Mucosa of descending colon (tissue), 3 donors: ENCODE data around the gene PAX1. TPM values are rescaled to one million over a fixed set of nuclear protein-coding genes. Genes with fewer than 3 reads are reported as not detected.

ENCODE experiments used
- ATAC-seq: fragments of 200-7000 bp; cut with Tn5 transposase; one replicate; pipeline ENCODE4 v1.9.1; 2020; ENCODE audit warnings: mild to moderate bottlenecking, moderate library complexity
- DNase-seq, 3 donors: peaks; one replicate each; pipeline ENCODE4 v3.0.0-alpha.2; 2020
- H3K36me3 ChIP-seq: fragments of 200-600 bp; one replicate; pipeline ENCODE4 v1.8.0; 2021; ENCODE audit warnings: low read depth, mild to moderate bottlenecking
- H3K4me1 ChIP-seq: fragments of 200-600 bp; one replicate; pipeline ENCODE4 v1.8.0; 2021; ENCODE audit warnings: low read depth, mild to moderate bottlenecking
- H3K4me3 ChIP-seq: fragments of 200-600 bp; one replicate; pipeline ENCODE4 v1.8.0; 2021; ENCODE audit warnings: mild to moderate bottlenecking
- H3K9me3 ChIP-seq: fragments of 200-600 bp; one replicate; pipeline ENCODE4 v1.8.0; 2021; ENCODE audit warnings: mild to moderate bottlenecking
- intact Hi-C, 2 donors: fragments of 100-400 bp; cut with DNase I in 1 of 2; cut with micrococcal nuclease in 1 of 2; formaldehyde crosslinking; loops; one replicate each; pipeline versions ENCODE4 v1.11.0 to v1.11.1; 2022; cut with DNase I, micrococcal nuclease
- total RNA-seq, 3 donors: library from RNA; stranded (reverse); fragmentation: NEBNext Ultra II Directional in 2 of 3; extraction: Animal tissue kit (Norgen Biotek cat#: 25700) in 2 of 3; gene quantifications; one replicate each; pipeline versions ENCODE4 v1.2.1 to v1.2.4, GENCODE V29; 2021 to 2023
- TF ChIP-seq, protein P1 (sequence below): fragments of 200-600 bp; IDR thresholded peaks from one replicate; pipeline ENCODE4 v1.8.0; 2022; ENCODE audit warnings: antibody characterized with exemption, mild to moderate bottlenecking
- donor health status: DM: no; HTN: no; CAD: no; lungs with moderate emphysema.
- donor health status: DM: no; HTN: no; CAD: no.
- donor health status: DM: no; HTN: yes; CAD: no.

The PAX1 gene
- total RNA-seq, 3 donors from 2014 or later = 0.06 TPM; not detected in 2

- intact Hi-C loops = no loop called here
- ATAC-seq = no peak
Observed at GRCh38 chr20:21682521-21682954, 22.9 kb upstream of the PAX1 start.

DNA sequence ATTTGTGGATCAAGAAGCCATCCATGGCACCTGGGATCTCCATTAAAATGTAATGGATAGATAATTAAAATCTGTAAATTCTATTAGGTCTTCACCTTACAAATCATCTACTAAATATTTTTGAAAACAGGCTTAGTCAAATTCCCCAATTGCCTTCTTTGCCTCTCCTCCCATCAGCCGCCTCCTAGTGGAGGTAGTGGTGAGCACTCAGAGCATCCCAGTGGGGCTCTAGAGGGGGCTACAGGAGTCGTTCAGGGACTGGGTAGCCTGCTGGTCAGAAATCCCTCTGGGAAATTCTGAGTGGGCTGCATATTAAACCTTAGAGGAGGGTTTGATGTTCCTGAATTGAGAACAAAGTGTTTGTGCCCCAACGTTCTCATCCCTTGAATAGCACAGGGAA is 20.8 kb upstream of the PAX1 start:
- ATAC-seq (no peak), DNase-seq (no peak)
- H3K9me3 ChIP-seq = no peaks in the 10 kb centered on the region
- no peaks in the 10 kb centered on the region for H3K4me1 ChIP-seq
- intact Hi-C loops = no loop called here
- TF ChIP-seq, protein P1, sequence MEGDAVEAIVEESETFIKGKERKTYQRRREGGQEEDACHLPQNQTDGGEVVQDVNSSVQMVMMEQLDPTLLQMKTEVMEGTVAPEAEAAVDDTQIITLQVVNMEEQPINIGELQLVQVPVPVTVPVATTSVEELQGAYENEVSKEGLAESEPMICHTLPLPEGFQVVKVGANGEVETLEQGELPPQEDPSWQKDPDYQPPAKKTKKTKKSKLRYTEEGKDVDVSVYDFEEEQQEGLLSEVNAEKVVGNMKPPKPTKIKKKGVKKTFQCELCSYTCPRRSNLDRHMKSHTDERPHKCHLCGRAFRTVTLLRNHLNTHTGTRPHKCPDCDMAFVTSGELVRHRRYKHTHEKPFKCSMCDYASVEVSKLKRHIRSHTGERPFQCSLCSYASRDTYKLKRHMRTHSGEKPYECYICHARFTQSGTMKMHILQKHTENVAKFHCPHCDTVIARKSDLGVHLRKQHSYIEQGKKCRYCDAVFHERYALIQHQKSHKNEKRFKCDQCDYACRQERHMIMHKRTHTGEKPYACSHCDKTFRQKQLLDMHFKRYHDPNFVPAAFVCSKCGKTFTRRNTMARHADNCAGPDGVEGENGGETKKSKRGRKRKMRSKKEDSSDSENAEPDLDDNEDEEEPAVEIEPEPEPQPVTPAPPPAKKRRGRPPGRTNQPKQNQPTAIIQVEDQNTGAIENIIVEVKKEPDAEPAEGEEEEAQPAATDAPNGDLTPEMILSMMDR = no peak
- no peaks in the 10 kb centered on the region for H3K36me3 ChIP-seq
- H3K4me3 ChIP-seq = no peak overlapping the region

More at GRCh38 chr20:21682521-21682954, 22.9 kb upstream of the PAX1 start:
- Histone ChIP-seq H3K4me3 (no peak overlapping the region), H3K36me3 (no peaks in the 10 kb centered on the region), H3K9me3 (no peaks in the 10 kb centered on the region), H3K4me1 (no peaks in the 10 kb centered on the region)
- DNase-seq = no peak
- TF ChIP-seq, protein P1 = no peak

DNA sequence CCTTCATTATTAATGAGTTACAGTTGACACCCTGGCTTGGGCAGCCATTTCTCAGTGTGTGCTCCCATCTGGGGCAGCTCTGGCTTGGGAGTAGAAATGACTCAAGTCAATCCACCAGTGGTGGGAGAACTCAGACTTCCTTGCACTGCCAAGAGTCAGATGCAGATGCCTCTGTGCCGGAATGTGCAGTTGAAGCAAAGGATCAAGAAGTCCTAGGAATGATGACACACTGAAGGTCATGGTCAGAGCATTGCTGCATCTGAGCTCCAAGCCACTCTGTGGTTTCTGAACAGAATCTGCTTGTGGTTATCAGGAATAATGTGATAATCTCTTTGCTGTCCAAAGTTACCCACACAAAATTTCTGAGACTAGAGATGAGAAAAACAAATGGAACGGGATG is 19.5 kb upstream of the PAX1 start:
- no peaks in the 10 kb centered on the region for H3K4me1 ChIP-seq
- H3K4me3 ChIP-seq = no peak overlapping the region
- no peak for ATAC-seq
- no peaks in the 10 kb centered on the region for H3K36me3 ChIP-seq
- TF ChIP-seq, protein P1 = no peak
- no peaks in the 10 kb centered on the region for H3K9me3 ChIP-seq
- DNase-seq = no peak
- intact Hi-C loops = no loop called here

- Histone ChIP-seq H3K36me3 (no peaks in the 10 kb centered on the region), H3K4me3 (no peak overlapping the region), H3K4me1 (no peaks in the 10 kb centered on the region), H3K9me3 (no peaks in the 10 kb centered on the region)
- intact Hi-C loops = no loop called here
- ATAC-seq (no peak), DNase-seq (no peak)
- TF ChIP-seq, protein P1 = no peak
Observed at GRCh38 chr20:21693322-21693721, 12.1 kb upstream of the PAX1 start.

DNA sequence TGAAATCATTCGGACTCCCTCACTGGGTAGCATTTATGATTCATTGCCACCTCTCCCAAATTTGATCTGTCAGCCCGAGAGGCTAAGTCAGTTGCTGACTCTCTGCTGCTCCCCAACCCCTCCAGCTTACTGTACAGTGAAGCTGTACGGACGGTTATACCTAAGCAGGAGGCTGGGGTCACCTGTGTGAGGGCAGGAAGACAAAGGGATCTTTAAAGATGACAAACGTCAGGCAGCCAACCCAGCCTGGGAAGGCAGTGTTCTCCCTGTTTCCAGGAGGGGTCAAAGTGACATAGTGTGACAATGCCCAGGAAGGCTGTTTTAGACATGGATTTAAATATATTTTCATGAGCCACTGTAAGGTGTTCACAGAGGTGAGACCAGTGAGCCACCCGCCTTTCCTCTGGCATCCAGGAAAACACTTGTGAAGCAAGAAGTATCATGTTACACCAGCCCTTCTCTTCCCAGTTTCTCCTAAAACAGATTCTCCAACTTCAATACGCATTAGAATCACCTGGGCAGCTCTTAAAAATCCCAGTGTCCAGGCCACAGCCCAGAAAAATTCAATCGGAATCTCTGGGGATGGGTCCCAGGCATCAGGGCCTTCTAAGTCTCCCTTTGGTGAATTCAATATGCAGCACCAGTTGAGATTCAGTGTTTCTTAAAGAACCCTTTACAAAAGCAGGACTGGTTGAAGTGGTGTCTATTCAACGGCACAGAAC is 6.8 kb upstream of the PAX1 start:
- H3K9me3 ChIP-seq = no peaks in the 10 kb centered on the region
- intact Hi-C loops = no loop called here
- DNase-seq = no peak
- H3K4me3 ChIP-seq = no peak overlapping the region
- TF ChIP-seq, protein P1 = no peak
- H3K36me3 ChIP-seq = no peaks in the 10 kb centered on the region
- H3K4me1 ChIP-seq = no peaks in the 10 kb centered on the region
- no peak for ATAC-seq

GRCh38 chr20:21699216-21699508 is 6.3 kb upstream of the PAX1 start:
- DNase-seq = no peak
- ATAC-seq = no peak
- Histone ChIP-seq H3K4me3 (no peak overlapping the region), H3K36me3 (no peaks in the 10 kb centered on the region), H3K4me1 (no peaks in the 10 kb centered on the region), H3K9me3 (no peaks in the 10 kb centered on the region)
- intact Hi-C loops = no loop called here
- TF ChIP-seq, protein P1 = no peak
